K562 (cell line): ENCODE results near the gene TRPV5. TPM values are rescaled to one million over a fixed set of nuclear protein-coding genes. Genes with fewer than 3 reads are reported as not detected.

Experiments used
- MGA ChIP-seq: fragments of 450-650 bp; IDR thresholded peaks from 2 replicates; pipeline ENCODE4 v1.6.1; 2016; ENCODE audit warnings: mild to moderate bottlenecking, moderate library complexity
- POLR2H ChIP-seq: IDR thresholded peaks from 2 replicates; pipeline ENCODE4 v1.6.1; 2016; ENCODE audit warnings: missing genetic modification characterization, low read depth, mild to moderate bottlenecking, control low read depth, missing compliant biosample characterization, moderate library complexity
- RBFOX2 ChIP-seq: fragments of 200-400 bp; formaldehyde crosslinking; IDR thresholded peaks from 2 replicates; pipeline ENCODE4 v1.6.1; 2017; ENCODE audit warnings: low read depth, mild to moderate bottlenecking, low read length, moderate library complexity
- RHOXF2B ChIP-seq: fragments of 250-450 bp; sonication (Bioruptor Pico); conservative IDR thresholded peaks from 2 replicates; pipeline ENCODE4 v1.5.1; 2021
- TAF7 ChIP-seq: fragments of 450-650 bp; IDR thresholded peaks from 2 replicates; pipeline ENCODE4 v1.6.1; 2016; ENCODE audit warnings: missing genetic modification characterization, missing compliant biosample characterization
- TAL1 ChIP-seq: fragments of 450-650 bp; IDR thresholded peaks from 2 replicates; pipeline ENCODE4 v1.6.1; 2016; ENCODE audit warnings: mild to moderate bottlenecking
- VEZF1 ChIP-seq: fragments of 200-800 bp; sonication (Bioruptor generic); IDR thresholded peaks from 2 replicates; pipeline ENCODE4 v1.6.1; 2017; ENCODE audit warnings: missing genetic modification characterization, missing compliant biosample characterization
- WHSC1 ChIP-seq: IDR thresholded peaks from one replicate; pipeline ENCODE4 v1.6.1; 2012; ENCODE audit warnings: low read length, control low read depth, inconsistent platforms
- ZBTB43 ChIP-seq: sonication (generic); formaldehyde crosslinking; IDR thresholded peaks from 2 replicates; pipeline ENCODE4 v1.8.0; 2023; ENCODE audit warnings: mild to moderate bottlenecking, missing genetic modification reagents
- ZNF398 ChIP-seq: fragments of 250-450 bp; sonication (Bioruptor Pico); IDR thresholded peaks from 2 replicates; pipeline ENCODE4 v1.8.0; 2021; ENCODE audit warnings: moderate library complexity, mild to moderate bottlenecking, inconsistent platforms
- ZNF431 ChIP-seq: sonication (generic); formaldehyde crosslinking; IDR thresholded peaks from 2 replicates; pipeline ENCODE4 v1.8.0; 2022; ENCODE audit warnings: mild to moderate bottlenecking, missing genetic modification reagents
- polyA plus RNA-seq, 8 experiments: library from polyadenylated mRNA; depleted of rRNA in 4 of 8; stranded (reverse) in 5 of 8; unstranded in 3 of 8; fragments of >200 nt; fragmentation: Nextera tagmentation in 2 of 8; fragmentation: Illumina TruSeq in 1 of 8; extraction: Ambion mirVana in 2 of 8; extraction: Trizol in 1 of 8; gene quantifications; 2 replicates each; pipeline versions ENCODE4 v1.2.1 to v1.2.3, GENCODE V29; 2011 to 2014; ENCODE audit warnings: inconsistent platforms in 1 of 8, missing spikeins in 1 of 8
- total RNA-seq, 7 experiments: library from RNA; depleted of rRNA in 6 of 7; stranded (reverse); fragments of >200 nt in 6 of 7; fragmentation: Illumina TruSeq in 2 of 7; extraction: Trizol in 2 of 7; gene quantifications; 2 replicates each; pipeline versions ENCODE4 v1.2.1 to v1.2.3, GENCODE V29; 2011 to 2021; ENCODE audit warnings: low replicate concordance in 1 of 7

TRPV5 gene
- total and polyA plus RNA-seq, 9 of the 15 experiments (the other 6 are each of a cell fraction or from before 2014, with no cell fraction given): not detected

GRCh38 chr7:142964502-142965246 lies 31.1 kb upstream of the TRPV5 start (continued):
- TF ChIP-seq MGA (no peak), POLR2H (tag) (no peak), ZBTB43 (CRISPR knock-in tag) (no peak), TAL1 (no peak), ZNF431 (no peak), RHOXF2B (CRISPR knock-in tag) (no peak), ZNF398 (CRISPR knock-in tag) (no peak), RBFOX2 (no peak), WHSC1 (no peak), TAF7 (tag) (no peak), VEZF1 (no peak)
